ENCODE data around the gene GMNC.
"Not testable (repeated sequence)": the region's sequence is repeated elsewhere in the genome, so short reads cannot be mapped to it uniquely, and the experiment has no call there.

GMNC gene, protein sequence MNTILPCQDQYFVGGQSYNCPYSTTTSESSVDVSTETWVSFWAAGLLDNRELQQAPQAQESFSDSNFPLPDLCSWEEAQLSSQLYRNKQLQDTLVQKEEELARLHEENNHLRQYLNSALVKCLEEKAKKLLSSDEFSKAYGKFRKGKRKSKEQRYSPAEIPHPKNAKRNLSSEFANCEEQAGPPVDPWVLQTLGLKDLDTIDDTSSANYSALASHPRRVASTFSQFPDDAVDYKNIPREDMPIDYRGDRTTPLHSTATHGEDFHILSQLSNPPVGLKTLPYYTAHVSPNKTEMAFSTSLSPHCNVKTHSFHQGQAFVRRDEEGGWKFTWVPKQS

DNA sequence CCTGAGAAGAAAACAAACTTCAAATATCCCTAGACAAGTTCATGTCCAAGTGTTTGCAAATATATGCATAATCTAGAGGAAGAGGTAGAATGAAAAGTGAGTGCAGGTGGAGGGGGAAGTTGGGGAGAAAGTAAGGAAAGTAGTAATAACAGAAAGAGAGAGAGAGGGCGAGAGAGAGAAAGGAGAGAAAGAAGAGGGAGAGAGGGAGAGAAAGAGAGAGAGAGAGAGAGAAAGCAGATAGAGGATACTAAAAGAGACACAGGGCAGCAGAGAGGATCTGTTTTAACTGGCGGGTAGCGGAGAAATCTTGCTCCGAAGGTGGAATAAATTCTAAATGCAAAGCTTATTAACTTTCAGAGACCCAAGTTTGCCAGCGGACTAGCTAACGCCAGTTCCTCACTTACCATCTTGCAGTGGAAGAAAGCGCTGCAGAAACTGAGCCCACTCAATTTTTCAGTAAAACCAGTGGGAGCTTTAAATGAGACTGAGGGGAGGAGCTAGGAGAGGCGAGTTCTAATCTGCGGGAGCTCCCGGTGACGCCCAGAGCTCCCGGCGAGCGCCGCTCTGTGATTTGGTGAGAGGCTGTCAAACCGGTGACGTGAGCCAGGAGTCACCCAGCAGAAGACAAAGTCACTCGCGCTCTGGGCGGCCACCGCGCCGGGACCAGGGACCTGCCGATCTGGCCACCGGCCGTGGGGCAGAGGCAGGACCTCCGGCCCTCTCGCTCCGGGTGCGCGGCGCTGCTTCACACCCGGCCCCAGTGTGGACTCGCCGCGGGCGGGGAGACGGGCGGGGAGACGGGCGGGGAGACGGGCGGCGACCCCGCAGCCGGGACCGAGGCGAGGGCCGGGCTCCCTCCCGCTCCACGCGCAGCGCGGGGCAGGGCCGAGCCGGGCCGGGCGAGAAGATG, at the start of gene GMNC:
GMNC (minus strand) TSS at position 486 of the 910 bp plus-strand sequence; CDS start at position 407, 79 bp downstream.
- no peak for DNase-seq (ENCODE audit: low read depth)

DNA sequence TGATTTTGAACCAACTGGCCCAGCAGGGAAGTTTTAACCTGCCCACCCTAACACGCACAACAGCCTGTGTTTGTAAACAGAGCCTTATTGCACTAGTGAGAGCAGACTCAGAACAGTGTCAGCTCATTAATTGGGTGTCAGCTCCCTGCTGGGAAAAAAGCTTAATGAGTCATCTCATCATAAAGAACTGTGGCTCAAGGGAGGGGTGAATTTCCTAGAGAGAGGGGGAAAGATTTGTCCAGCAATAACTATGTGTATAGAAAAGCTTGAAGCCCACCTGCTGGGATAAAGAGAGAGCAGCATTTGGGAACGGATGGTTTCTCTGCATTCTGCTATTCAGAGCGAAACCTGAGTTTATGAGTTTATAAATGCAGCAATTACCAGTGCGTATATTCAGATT, 48.9 kb upstream of the GMNC start:
- no peak for DNase-seq (ENCODE audit: low read depth)

DNA sequence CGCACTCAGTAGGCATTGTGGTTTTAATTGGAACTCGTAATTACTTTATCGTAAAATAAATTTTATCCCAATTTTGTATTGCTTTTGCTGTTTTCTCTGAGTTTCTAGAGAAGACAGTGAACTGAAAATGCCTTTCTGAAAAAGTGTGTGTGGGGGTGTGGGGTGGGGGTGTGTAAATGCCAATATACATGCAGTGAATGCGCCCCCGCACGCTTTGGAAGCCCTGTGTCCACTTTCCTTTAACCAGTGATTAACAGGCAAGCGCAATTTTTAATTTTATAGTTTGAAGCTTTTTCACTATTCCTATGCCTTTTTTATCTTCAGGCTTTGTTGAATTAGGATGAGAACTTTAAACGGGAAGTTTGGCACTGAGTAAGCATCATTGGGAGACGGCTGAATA, 47.4 kb upstream of the GMNC start:
- DNase-seq (ENCODE audit: low read depth) = no peak

DNA sequence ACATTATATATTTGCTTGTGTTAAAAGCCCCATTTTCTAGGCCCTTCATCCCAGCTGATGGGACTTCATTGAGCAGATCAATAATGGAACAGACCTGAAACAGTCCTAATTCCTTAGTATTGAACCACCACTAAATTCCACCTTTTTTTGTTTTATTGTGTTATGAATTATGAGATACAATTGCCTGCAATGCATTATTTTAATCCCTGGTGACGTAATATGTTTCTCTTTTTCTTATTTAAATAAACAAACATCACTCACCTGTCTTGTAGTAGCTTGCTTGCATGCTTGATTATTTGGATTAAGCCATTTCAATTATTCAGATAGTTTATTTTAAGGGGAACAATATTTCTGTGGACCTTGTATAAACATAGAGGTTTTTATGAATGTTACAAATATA, 40.7 kb upstream of the GMNC start:
- DNase-seq (ENCODE audit: low read depth) = no peak

DNA sequence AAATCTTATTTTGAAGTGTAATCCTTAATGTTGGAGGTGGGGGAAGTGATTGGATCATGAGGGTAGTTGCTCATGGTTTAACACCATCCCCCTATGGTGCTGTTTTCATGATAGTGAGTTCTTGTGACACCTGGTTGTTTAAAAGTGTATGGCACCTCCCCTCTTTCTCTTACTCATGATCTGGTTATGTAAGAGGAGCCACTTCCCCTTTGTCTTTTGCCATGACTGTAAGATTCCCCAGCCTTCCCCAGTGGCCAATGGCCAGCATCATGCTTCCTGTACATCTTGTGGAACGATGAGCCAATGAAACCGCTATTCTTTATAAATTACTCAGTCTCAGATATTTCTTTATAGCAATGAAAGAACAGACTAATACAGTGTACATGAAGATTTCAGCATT, 39.8 kb upstream of the GMNC start:
- no peak for DNase-seq (ENCODE audit: low read depth)

DNA sequence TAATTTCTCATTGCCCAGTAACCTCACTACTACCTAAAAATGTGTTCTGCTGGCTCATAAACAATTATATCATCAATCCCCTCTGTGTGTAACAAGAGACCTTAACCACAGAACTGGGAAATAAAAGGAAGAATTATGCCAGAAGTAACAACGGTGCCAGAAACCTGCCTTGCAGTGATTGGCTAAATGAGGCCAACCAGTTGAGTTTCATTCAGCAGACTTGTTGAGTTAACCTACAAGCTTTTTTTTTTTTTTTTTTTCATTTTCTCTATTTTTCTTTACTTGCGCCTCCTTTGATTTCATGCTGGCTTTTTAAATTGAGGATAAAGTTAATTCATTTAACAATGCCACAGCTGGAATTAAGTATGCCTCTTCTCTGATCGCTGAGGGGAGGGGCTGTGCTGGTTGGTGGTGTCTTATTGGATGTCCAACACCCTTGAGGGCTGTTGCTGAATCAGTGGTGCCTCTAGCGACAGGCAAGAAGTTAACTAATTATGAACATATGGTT, 30.0 kb upstream of the GMNC start:
- no peak for DNase-seq (ENCODE audit: low read depth)

DNA sequence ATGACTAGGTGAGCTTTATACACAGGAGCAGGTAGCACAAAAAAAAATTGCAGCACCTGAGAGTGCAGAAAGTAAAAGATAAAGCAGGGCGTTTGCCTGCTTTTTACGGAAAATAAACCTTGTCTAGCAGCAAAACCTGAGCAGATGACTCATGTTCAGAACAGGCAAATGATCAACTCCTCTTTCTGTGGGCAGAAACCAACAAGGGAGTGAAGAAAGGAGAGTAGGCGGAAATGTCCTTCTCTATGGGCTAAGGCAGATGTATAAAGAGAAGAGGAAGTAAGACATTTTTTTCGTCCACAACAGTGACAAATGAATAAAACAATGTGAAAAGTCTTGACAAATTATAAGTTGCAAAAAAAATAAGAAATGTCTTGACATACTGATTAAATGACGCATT, 24.5 kb upstream of the GMNC start:
- DNase-seq (ENCODE audit: low read depth) = no peak

DNA sequence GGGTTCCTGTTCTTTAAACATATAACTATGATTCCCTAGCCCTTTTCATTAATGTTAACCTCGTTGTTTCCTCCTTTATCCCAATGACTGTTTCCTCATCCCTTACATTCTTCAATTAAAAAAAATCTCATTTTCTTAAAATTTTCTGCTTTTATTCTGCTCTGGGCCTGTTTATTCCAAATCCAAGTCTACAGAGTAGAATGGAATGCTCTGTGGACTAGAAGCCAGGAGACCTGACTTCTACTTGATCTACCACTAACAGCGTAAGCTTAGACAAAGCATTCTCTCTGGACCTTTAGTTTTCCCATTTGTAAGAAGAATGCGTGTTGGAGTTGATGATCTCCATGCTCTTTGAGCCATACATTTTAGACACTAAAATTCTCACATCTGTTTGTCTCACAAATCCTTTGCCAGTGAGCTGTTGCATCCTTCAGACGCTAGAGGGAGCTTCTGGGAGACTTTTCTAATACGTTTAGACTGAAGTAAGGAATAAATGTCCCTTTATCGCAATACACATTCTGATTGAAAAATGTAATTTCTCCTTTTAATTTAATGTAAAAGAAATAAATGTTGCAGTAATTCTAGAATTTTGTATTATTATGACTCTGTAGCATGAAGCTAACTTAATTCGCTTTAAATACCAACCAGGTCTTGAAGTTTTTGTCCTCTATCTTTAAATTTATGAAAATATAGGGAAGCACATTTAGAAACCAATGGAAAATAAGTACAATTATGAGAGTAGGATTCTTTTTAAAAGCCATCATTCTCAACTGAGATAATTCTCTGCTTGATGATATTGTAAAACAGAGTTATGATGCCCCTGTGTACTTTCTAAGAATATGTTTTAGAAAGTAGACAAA, 21.7 kb upstream of the GMNC start:
- no peak for DNase-seq (ENCODE audit: low read depth)

DNA sequence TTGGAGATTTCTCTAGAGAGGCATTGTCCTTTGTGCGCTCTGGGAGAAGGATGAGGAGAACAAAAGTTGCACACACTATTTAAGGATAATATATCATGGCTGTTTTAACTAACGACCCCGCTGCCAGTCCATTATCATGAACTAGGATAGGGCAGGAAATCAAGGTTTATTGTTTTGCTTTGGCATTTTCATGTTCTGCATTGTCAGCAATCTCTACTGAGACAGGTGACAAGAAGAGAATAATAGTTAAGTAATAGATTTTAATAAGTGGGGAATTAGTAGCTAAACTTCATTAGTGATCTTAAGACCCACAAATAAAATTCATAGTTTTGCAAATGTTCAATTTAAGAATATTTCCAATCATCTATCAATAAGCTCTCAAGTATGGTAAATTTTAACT, 20.6 kb upstream of the GMNC start:
- no peak for DNase-seq (ENCODE audit: low read depth)

DNA sequence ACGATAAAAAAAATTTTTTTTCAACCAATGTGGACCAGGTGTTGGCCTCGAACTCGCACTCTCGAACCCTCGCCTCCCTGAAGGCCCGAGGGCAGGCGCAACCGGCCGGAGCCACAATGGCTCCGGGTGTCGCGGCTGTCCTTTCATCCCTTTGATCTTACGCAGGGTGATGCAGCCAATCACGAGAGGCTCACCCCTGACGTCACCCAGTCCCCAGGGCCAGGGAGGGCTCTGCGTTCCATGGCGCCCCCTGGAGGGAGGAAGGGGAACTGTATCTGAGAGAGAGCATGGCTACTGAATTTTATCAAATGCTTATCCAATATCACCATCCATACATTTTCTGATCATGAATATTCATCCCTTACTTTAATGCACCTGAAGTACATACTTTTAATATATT, 15.4 kb upstream of the GMNC start:
- no peak for DNase-seq (ENCODE audit: low read depth)

DNA sequence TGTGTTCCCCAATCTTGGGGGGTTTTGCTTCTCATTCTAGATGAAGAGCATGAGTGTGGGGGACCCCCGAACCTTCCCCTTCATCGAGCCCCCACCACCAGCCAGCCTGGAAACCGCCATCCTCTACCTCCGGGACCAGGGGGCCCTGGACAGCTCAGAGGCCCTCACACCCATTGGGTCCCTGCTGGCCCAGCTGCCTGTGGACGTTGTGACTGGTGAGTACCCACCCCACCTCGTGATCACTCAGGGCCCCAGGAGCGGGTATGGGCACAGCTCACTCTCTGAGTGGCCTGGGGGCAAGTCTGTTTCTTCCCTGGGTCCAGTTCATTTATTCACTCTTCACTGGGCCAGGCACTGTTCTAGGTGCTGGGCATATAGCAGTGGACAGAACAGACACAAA, 13.9 kb upstream of the GMNC start:
- DNase-seq (ENCODE audit: low read depth) = not testable (repeated sequence)

DNA sequence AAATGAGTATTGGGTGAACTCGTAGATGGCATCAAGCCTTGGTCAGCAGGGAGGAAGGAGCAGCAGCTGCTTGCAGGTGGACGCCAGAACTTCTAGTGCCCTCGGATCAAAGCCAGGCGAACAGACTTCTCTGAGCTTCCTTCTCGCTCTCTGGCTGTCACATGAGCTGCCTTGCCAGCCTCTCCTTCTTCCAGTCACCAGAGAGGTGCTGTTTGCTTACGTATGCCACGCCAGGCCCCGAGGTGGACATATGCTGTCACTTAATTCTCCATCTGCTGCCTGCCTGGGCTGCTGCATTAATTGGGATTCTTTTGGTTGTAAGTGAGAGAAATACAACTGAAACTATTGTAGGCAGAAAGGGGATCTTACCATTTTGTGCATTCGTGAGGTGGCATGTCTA, 12.6 kb upstream of the GMNC start:
- not testable (repeated sequence) for DNase-seq (ENCODE audit: low read depth)

DNA sequence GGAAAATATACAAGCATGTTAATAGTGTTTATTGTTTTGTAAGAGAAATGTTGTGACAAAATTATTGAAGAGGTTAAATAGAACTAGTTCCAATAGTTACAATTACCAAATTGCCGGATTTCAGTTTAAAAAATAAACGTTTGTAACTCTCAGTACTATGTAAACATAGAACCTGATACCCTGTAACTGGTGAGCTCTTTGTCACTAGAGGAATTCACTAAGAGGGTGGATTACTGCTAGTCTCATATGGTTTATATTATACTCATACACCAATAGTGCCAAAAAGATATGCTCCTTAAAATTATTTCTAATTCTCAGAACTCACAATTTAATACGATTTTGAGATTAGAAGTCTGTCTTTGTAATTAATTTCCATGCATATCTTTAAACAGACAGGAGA, 7.6 kb upstream of the GMNC start:
- no peak for DNase-seq (ENCODE audit: low read depth)

DNA sequence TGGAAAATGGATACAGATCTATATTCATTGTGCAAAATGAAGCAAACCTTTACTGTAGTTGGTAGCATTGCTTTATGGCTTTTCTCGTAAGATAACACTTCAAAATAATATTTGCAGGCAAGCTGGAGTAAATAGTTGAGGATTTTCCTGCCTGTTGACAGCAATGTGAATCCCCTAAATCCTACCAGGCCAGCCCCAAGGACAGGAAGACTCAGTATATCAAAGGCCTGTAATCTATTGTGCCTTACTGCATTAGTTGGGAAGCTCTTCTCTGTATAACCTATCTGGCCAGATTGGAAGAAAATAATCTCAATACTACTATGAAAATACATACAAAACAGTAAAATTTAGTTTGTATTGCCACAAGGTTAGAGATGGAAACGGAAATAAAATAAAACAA, 4.6 kb upstream of the GMNC start:
- no peak for DNase-seq (ENCODE audit: low read depth)

DNA sequence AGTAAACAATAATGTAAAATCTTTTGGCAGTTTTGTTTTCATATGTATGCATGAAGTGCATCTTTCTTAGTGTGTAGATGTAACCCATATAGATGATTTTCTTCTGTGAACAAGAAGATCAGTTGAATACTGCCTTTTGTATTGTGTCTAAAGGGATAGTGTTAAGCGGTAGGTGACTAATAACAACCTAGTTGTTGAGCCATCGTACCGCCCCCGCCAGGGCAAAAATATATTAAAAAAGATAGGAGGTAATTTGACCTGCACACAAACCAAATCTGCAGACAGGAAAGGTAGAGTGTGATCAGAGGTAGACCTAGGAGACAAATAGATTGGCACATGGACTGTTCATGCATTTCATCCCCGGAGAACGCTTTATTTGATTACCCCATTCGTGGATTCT, 3.3 kb upstream of the GMNC start:
- no peak for DNase-seq (ENCODE audit: low read depth)

DNA sequence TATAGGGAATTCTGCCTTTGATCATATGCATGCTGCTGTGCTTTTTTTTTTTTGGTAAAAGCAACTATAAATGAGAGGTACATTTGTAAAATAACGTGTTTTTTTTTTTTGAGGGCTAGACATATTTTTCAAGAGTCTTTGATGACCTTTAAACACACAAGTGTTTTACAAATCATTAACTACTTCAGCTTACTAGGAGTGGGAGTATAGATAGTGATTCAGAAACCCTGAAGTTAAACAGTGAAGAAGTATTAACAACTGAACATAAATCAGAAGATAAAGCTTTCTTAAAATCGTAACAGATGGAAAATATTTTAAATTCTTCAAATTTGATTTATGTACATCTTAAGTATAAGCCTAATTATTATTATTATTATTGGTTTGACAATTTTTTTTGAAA, 2.9 kb upstream of the GMNC start:
- no peak for DNase-seq (ENCODE audit: low read depth)

DNA sequence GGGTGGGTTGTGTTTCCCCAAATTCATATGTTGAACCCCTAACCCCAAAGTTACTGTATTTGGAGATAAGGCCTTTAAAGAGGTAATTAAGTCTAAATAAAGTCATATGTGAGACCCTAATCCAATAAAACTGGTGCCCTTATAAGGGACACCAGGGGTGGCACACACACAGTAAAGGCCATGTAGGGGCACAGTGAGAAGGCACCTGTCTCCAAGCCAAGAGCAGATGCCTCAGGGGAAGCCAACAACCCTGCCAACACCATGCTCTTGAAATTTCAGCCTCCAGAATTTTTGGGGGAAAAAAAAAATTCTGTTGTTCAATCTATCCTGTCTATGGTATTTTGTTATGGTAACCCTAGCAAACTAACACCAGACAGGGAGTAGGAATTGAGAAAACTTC, 1.5 kb upstream of the GMNC start:
- no peak for DNase-seq (ENCODE audit: low read depth)

DNA sequence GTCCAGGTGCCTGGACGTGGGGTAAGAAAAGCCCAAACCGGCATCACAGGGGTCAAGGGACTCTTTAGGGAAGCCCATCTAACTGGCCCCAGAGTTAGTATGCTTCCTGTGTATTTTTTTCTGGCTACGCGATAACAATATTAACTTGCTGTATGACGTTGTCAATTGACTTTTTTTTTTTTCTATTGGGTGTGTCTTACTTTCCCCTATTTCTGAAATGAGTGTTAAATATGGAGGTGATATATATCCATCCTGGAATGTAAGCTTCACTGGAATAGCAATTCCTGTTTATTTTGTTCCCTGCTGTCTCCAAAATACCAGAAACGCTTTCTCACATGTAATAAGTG, 598 bp upstream of the GMNC start:
- DNase-seq (ENCODE audit: low read depth) = no peak

DNA sequence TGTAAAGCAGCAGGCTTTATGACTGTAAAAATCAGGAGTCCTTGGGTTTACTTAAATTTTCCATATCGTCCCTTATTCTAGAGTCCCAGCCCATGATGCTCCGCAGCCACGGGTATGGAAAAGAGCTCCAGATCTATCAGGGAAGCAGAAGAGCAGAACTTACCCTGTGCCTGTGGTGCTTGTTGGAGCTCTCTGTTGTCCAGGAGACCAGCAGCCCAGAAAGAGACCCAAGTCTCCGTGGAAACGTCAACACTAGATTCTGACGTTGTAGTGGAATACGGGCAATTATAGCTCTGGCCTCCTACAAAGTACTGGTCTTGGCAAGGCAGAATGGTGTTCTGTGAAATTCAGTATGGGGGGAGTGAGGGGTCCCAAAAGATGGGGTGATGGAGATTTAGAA, 2.0 kb downstream of the GMNC start:
- no peak for DNase-seq (ENCODE audit: low read depth)

DNA sequence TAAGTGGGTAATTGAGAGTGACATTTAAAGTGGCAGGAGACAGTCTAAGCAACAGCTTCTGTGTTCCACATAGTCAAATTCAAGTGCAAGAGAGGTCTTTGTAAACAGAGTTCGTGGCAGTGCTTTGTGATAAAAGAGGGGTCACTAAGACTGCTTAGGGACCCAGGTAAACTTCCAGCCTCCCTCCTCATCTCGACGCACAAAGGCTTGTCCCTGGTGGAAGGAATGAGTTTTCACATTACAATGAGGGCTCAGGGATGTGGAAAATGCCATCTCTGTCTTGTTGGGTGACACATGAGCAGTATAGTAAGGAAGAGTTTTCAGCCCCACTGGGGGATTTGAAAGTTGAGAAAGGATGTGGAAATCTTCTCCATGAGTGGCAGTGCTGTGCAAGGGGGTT, 7.3 kb downstream of the GMNC start:
- no peak for DNase-seq (ENCODE audit: low read depth)

DNA sequence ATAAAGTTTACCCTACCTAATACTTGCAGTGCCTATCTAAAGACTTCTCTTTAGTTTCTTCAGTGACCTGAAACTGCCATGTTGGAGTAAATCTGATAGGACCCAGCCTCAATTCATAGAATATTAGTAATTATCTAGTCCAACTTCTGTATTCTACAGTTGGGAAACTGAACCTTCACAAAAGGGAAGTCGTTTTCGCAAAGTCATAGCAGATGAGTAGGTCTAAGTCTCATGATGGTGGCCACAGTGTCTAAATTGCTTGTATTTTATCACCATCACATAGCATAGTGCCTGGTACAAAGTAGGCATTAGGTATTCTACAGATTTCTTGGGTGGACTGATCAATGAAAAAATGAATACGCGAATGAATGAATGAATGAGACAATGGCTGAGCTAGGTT, 8.4 kb downstream of the GMNC start:
- DNase-seq (ENCODE audit: low read depth) = no peak

DNA sequence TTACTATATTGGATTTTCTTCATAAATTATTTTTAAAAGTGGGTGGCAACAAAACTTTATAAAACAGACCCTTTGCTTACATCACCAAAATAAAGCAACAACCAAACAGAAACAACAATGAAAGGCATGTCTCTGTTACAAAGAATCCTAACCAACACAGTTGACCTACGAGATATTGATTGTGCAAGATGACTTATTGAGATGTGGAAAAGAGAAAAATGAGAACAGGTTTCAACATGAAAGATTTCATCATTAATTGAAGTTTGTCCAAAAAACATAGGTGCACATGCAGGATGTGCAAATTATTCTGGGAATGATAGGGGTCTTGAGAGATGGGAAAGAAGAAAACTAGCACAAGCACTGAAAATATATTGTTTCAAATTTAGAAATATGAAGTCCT, 9.0 kb downstream of the GMNC start:
- no peak for DNase-seq (ENCODE audit: low read depth)

Measured in stimulated activated CD8-positive, alpha-beta memory T cell treated with anti-CD3 and anti-CD28 coated beads, Interleukin-4, amount 100 ng/mL, for 24 hours (primary cell).